GM23248 (cell line): ENCODE data around the gene PLIN5. TPM values are rescaled to one million over a fixed set of nuclear protein-coding genes. Genes with fewer than 3 reads are reported as not detected.
A peak's percentile ranks its signal among the peaks of the same experiment; 100 is the strongest.

Experiments
- DNase-seq: peaks from one replicate; pipeline ENCODE4 v3.0.0-alpha.2; 2015
- H2AFZ ChIP-seq: fragments of 200-600 bp; sonication (generic); 2 replicates; pipeline ENCODE4 v1.6.1; 2016; ENCODE audit warnings: antibody characterized with exemption
- H3F3A ChIP-seq: fragments of 200-600 bp; sonication (generic); 2 replicates; pipeline ENCODE4 v1.6.1; 2016; ENCODE audit warnings: mild to moderate bottlenecking, antibody characterized with exemption, mixed run types; ENCODE audit not compliant: insufficient read depth
- H3K27ac ChIP-seq: fragments of 200-600 bp; sonication (generic); 2 replicates; pipeline ENCODE4 v1.5.1; 2016; ENCODE audit warnings: mild to moderate bottlenecking
- H3K27me3 ChIP-seq: fragments of 200-600 bp; sonication (generic); replicated peaks from 2 replicates; pipeline ENCODE4 v1.6.1; 2016; ENCODE audit warnings: mild to moderate bottlenecking; ENCODE audit not compliant: insufficient read depth
- H3K36me3 ChIP-seq: fragments of 200-600 bp; sonication (generic); 2 replicates; pipeline ENCODE4 v1.6.1; 2016; ENCODE audit warnings: low read depth, mild to moderate bottlenecking
- H3K4me1 ChIP-seq: fragments of 200-600 bp; sonication (generic); 2 replicates; pipeline ENCODE4 v1.6.1; 2016; ENCODE audit warnings: mild to moderate bottlenecking; ENCODE audit not compliant: insufficient read depth
- H3K4me2 ChIP-seq: fragments of 200-600 bp; sonication (generic); one replicate; pipeline ENCODE4 v1.6.1; 2016; ENCODE audit warnings: mild to moderate bottlenecking; ENCODE audit not compliant: unreplicated experiment
- H3K4me3 ChIP-seq: fragments of 200-600 bp; sonication (generic); 2 replicates; pipeline ENCODE4 v1.5.1; 2016; ENCODE audit warnings: mild to moderate bottlenecking
- H3K79me2 ChIP-seq: fragments of 200-600 bp; sonication (generic); 2 replicates; pipeline ENCODE4 v1.6.1; 2016; ENCODE audit warnings: mild to moderate bottlenecking; ENCODE audit not compliant: insufficient read depth
- H3K9ac ChIP-seq: fragments of 200-600 bp; sonication (generic); 2 replicates; pipeline ENCODE4 v1.6.1; 2016; ENCODE audit warnings: mild to moderate bottlenecking
- H3K9me2 ChIP-seq: fragments of 200-600 bp; sonication (generic); 2 replicates; pipeline ENCODE4 v1.6.1; 2016; ENCODE audit warnings: mixed run types, mild to moderate bottlenecking, moderate library complexity; ENCODE audit not compliant: insufficient read depth
- H3K9me3 ChIP-seq: fragments of 200-600 bp; sonication (generic); one replicate; pipeline ENCODE4 v1.6.1; 2017; ENCODE audit warnings: low read depth
- H4K20me1 ChIP-seq: fragments of 200-600 bp; sonication (generic); 2 replicates; pipeline ENCODE4 v1.6.0; 2016; ENCODE audit not compliant: insufficient read depth
- EZH2 ChIP-seq: fragments of 200-600 bp; sonication (generic); IDR thresholded peaks from 2 replicates; pipeline ENCODE4 v1.6.1; 2018; ENCODE audit warnings: antibody characterized with exemption, mild to moderate bottlenecking; ENCODE audit not compliant: insufficient read depth, poor library complexity, severe bottlenecking
- EZH2phosphoT487 ChIP-seq: fragments of 200-600 bp; sonication (generic); IDR thresholded peaks from 2 replicates; pipeline ENCODE4 v1.6.1; 2018; ENCODE audit warnings: antibody characterized with exemption, moderate library complexity, mild to moderate bottlenecking, low read depth; ENCODE audit not compliant: insufficient read depth
- WGBS, 2 experiments: methylation state at CpG; one replicate each; pipeline ENCODE4 v1.1.6; 2015 to 2017; ENCODE audit warnings: low lambda C conversion rate in 2 of 2, low coverage in 1 of 2; ENCODE audit errors: missing lambda C conversion rate in 2 of 2; 5-methylcytosine and 5-hydroxymethylcytosine counted together
- in situ Hi-C: fragments of 300-500 bp; cut with MboI; formaldehyde crosslinking; loops from 2 replicates; pipeline ENCODE4 v1.15.0; 2020
- polyA plus RNA-seq: library from polyadenylated mRNA; unstranded; fragments of >200 nt; fragmentation: Nextera tagmentation; extraction: Ambion mirVana; gene quantifications from 2 replicates; pipeline ENCODE4 v1.2.1, GENCODE V29; 2016
- total RNA-seq: library from RNA; depleted of rRNA; stranded (reverse); fragments of >200 nt; shearing (Covaris generic); gene quantifications from 2 replicates; pipeline ENCODE4 v1.2.3, GENCODE V29; 2014

PLIN5 gene
- total and polyA plus RNA-seq, 2 experiments from 2014 or later, result not detected

- Histone ChIP-seq H3K27me3 (no peaks in the 10 kb centered on the region), H2AFZ (no peak overlapping the region), H3K9me3 (no peaks in the 10 kb centered on the region), H3F3A (no peaks in the 10 kb centered on the region), H3K9me2 (no peaks in the 10 kb centered on the region), H3K4me3 (no peak overlapping the region), H3K4me1 (no peaks in the 10 kb centered on the region), H3K9ac (no peak overlapping the region), H3K79me2 (no peaks in the 10 kb centered on the region), H3K4me2 (no peak overlapping the region), H3K36me3 (no peaks in the 10 kb centered on the region), H3K27ac (no peak overlapping the region), H4K20me1 (no peaks in the 10 kb centered on the region)
- 60 to 61% methylated on average over 5 of the region's 5 CpGs for WGBS, 2 experiments
- no peak for DNase-seq
- in situ Hi-C loops, result no loop called here
- no peak for TF ChIP-seq EZH2phosphoT487
- no peak for TF ChIP-seq EZH2
Observed at GRCh38 chr19:4521888-4522242, 13.2 kb downstream of the PLIN5 start.

- Histone ChIP-seq H3K36me3 (no peaks in the 10 kb centered on the region), H3K27ac (no peak overlapping the region), H3F3A (no peaks in the 10 kb centered on the region), H3K4me1 (no peaks in the 10 kb centered on the region), H2AFZ (no peak overlapping the region), H3K4me2 (no peak overlapping the region), H3K27me3 (no peaks in the 10 kb centered on the region), H3K4me3 (no peak overlapping the region), H3K9ac (no peak overlapping the region), H3K9me3 (no peaks in the 10 kb centered on the region), H3K79me2 (no peaks in the 10 kb centered on the region), H4K20me1 (no peaks in the 10 kb centered on the region), H3K9me2 (no peaks in the 10 kb centered on the region)
- TF ChIP-seq EZH2 (no peak), EZH2phosphoT487 (no peak)
- in situ Hi-C loops, result no loop called here
- 50% methylated on average over 8 to 11 of the region's 11 CpGs for WGBS, 2 experiments
- no peak for DNase-seq
Observed at GRCh38 chr19:4521170-4521887, 13.7 kb downstream of the PLIN5 start.

- in situ Hi-C loops, result no loop called here
- no peaks in the 10 kb centered on the region for H3K4me1 ChIP-seq
- H3K79me2 ChIP-seq, result no peaks in the 10 kb centered on the region
- TF ChIP-seq EZH2, result no peak
- no peak for TF ChIP-seq EZH2phosphoT487
- H3K4me3 ChIP-seq, result no peak overlapping the region
- no peak overlapping the region for H3K4me2 ChIP-seq
- peak; percentile 21 for DNase-seq
- H2AFZ ChIP-seq, result no peak overlapping the region
- WGBS, 2 experiments, result 23 to 26% methylated on average over 9 of the region's 9 CpGs
- no peaks in the 10 kb centered on the region for H4K20me1 ChIP-seq
- H3K36me3 ChIP-seq, result no peaks in the 10 kb centered on the region
- no peaks in the 10 kb centered on the region for H3K9me2 ChIP-seq
- no peaks in the 10 kb centered on the region for H3K27me3 ChIP-seq
- no peak overlapping the region for H3K27ac ChIP-seq
- no peaks in the 10 kb centered on the region for H3F3A ChIP-seq
- H3K9me3 ChIP-seq, result no peaks in the 10 kb centered on the region
- no peak overlapping the region for H3K9ac ChIP-seq
Observed at GRCh38 chr19:4519521-4520277, 15.3 kb downstream of the PLIN5 start.

- no peaks in the 10 kb centered on the region for H4K20me1 ChIP-seq
- no peak overlapping the region for H3K4me3 ChIP-seq
- H3F3A ChIP-seq, result no peaks in the 10 kb centered on the region
- in situ Hi-C loops, result no loop called here
- no peaks in the 10 kb centered on the region for H3K36me3 ChIP-seq
- H3K4me1 ChIP-seq, result no peaks in the 10 kb centered on the region
- no peaks in the 10 kb centered on the region for H3K9me2 ChIP-seq
- H3K79me2 ChIP-seq, result no peaks in the 10 kb centered on the region
- TF ChIP-seq EZH2 (no peak), EZH2phosphoT487 (no peak)
- 55 to 60% methylated on average over 6 of the region's 6 CpGs for WGBS, 2 experiments
- no peaks in the 10 kb centered on the region for H3K9me3 ChIP-seq
- DNase-seq, result no peak
- no peak overlapping the region for H2AFZ ChIP-seq
- H3K27me3 ChIP-seq, result no peaks in the 10 kb centered on the region
- no peak overlapping the region for H3K9ac ChIP-seq
- no peak overlapping the region for H3K4me2 ChIP-seq
- H3K27ac ChIP-seq, result no peak overlapping the region
Observed at GRCh38 chr19:4519172-4519496, 15.9 kb downstream of the PLIN5 start.
